GM12891 (cell line): Measurements from ENCODE around the gene BCL11A.
"Not testable (repeated sequence)": the region's sequence is repeated elsewhere in the genome, so short reads cannot be mapped to it uniquely, and the experiment has no call there.

ENCODE experiments used
- DNase-seq: peaks from one replicate; pipeline ENCODE4 v3.0.0; 2011; ENCODE audit warnings: low spot score; ENCODE audit not compliant: insufficient read length
- FAIRE-seq: peaks from 2 replicates; lab custom pipeline; 2011; peaks lifted over from hg19 to GRCh38; lab: Jason Lieb, UNC
- PAX5 ChIP-seq: IDR thresholded peaks from 2 replicates; pipeline ENCODE4 v1.6.1; 2011; ENCODE audit warnings: low read length, moderate library complexity, mild to moderate bottlenecking; ENCODE audit not compliant: insufficient read depth, severe bottlenecking
- POLR2A ChIP-seq: IDR thresholded peaks from 2 replicates; pipeline ENCODE4 v1.6.1; 2011; ENCODE audit warnings: low read depth, low read length, control low read depth
- POLR2AphosphoS5 ChIP-seq: IDR thresholded peaks from 2 replicates; pipeline ENCODE4 v1.6.1; 2011; ENCODE audit warnings: low read depth, low read length, control low read depth
- POU2F2 ChIP-seq: IDR thresholded peaks from 2 replicates; pipeline ENCODE4 v1.6.1; 2011; ENCODE audit warnings: low read depth, mild to moderate bottlenecking, control low read depth, low read length, moderate library complexity
- SPI1 ChIP-seq: IDR thresholded peaks from 2 replicates; pipeline ENCODE4 v1.6.1; 2011; ENCODE audit warnings: low read depth, low read length, control low read depth
- TAF1 ChIP-seq: IDR thresholded peaks from 2 replicates; pipeline ENCODE4 v1.6.1; 2011; ENCODE audit warnings: low read depth, low read length, control low read depth

The BCL11A gene

DNA sequence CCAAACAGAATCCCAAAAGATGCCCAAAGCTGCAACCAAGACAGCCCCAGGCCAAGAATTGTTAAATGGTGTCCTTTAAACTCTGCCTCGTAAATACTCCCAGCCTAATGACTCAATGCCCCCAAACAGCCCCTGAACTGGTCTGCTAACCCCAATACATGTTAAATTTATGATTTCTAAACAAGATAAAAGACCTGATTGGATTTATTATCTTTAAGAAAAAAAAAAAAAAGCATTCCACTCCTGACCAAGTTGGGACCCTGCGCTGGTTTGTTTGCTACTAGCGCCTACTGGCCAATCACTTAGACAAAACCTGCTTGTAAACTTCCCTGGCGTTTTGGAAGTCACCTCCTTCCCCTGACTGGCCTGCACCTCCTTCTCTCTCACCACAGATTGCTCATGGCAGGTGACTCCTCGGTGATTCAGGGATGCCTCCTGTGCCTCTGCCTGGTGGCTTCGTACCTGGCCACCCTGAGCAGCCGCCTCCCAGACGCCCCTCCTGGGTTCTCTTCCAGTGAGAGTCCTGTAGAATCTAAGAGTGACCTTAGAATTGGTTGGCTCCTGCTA, 121.3 kb downstream of the BCL11A start:
- FAIRE-seq (no peak), DNase-seq (no peak)
- TF ChIP-seq PAX5: no peak
- TF ChIP-seq TAF1: no peak
- no peak for TF ChIP-seq POU2F2

DNA sequence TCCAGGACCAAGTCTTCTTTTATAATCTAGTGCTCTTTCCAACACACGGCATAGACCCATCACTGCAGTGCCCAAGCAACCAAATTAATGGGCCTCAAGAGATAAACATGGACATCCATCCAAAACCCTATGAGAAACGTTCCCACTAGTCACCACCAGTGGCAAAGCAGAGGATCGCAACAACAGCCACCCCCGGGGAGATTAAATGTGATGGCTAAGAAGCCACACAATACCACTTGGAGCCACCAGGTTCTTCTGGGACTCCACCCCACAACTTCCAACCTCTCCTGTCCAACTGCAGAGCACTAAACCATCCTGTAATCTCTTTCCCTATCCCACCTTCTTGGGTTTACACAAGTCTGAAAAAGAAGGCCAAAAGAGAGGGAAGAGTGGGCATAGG, 123.8 kb downstream of the BCL11A start:
- no peak for DNase-seq
- no peak for TF ChIP-seq PAX5
- TF ChIP-seq SPI1: no peak
- no peak for TF ChIP-seq POU2F2
- TF ChIP-seq POLR2A: no peak
- TF ChIP-seq TAF1: no peak
- no peak for TF ChIP-seq POLR2AphosphoS5
- no peak for FAIRE-seq

DNA sequence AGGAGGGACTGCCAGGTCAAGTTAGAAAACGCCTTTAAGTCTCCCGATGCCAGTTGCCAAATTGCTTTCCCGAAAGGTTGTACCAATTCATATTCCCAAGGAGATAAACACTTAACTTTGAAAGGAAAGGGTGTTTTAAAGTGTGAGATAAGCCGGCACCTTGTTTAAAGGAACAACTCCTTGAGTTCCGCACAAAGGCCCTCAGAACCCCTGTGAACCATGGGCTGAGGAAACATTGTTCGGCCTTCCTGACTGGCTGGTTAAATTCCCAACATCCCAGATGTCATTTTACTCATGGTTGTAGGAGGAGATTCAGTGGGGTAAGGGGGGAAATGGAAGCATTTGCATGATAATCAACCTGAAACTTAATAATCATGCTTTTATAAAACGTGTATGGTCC, 126.6 kb downstream of the BCL11A start:
- TF ChIP-seq PAX5: no peak
- no peak for TF ChIP-seq SPI1
- FAIRE-seq (no peak), DNase-seq (no peak)

DNA sequence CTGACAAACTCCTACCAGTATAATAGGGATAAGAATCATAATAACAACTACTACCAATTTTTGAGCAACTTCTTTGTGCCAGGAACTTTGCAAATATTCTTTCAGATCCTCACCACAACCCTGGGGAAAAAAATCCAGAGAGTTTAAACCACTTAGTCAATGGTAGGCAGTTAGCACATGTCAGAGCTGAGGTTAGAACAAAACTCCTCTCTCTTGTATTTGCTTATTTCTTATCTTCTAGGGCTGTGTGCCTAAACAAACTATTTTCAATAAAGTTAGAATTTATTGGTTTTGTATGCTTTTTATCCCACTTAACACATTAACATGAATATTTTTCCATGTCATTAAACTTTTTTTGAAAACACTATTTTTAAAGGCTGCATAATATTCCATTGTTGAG, 127.1 kb downstream of the BCL11A start:
- DNase-seq: no peak
- no peak for FAIRE-seq
- TF ChIP-seq PAX5: no peak

DNA sequence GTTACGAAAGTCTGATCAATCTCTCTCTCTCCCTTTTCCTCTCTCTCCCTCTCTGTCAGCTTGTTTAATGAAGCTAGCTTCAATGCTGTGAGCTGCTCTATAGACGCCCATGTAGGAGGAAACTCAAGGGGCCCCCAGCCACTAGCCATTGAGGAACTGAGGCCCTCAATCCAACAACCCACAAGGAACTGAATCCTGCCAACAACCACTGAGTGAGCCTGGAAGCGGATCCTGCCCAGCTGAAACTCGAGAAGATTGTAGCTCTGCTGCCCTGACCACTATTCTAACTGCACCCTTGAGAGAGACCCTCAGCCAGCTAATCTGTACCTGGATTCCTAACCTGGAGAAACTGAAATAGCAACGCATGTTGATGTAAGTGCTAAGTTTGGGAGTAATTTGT, 129.2 kb downstream of the BCL11A start:
- DNase-seq: no peak
- no peak for TF ChIP-seq POLR2A
- no peak for TF ChIP-seq POLR2AphosphoS5
- TF ChIP-seq TAF1: no peak
- TF ChIP-seq POU2F2: no peak
- no peak for TF ChIP-seq PAX5
- no peak for TF ChIP-seq SPI1
- FAIRE-seq: no peak

DNA sequence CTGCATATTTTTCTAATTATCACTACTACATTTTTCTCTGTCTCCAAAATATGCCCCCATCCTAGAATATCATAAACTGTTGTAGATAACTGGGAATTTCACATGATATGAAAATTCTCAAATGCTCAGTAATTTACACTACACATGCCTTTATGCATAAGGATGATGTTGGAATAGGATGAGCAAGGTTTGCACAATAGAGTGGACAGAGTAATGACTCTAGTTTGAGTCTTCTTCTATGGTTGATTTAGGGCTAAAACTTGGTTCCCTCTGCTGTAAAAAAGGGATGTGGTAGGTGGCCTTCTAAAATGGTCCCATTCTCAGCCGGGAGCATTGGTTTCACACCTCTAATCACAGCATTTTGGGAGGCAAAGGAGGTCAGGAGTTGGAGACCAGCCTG, 129.9 kb downstream of the BCL11A start:
- TF ChIP-seq TAF1: no peak
- no peak for TF ChIP-seq POLR2AphosphoS5
- TF ChIP-seq PAX5: no peak
- no peak for TF ChIP-seq POU2F2
- no peak for TF ChIP-seq SPI1
- no peak for TF ChIP-seq POLR2A
- no peak for FAIRE-seq

DNA sequence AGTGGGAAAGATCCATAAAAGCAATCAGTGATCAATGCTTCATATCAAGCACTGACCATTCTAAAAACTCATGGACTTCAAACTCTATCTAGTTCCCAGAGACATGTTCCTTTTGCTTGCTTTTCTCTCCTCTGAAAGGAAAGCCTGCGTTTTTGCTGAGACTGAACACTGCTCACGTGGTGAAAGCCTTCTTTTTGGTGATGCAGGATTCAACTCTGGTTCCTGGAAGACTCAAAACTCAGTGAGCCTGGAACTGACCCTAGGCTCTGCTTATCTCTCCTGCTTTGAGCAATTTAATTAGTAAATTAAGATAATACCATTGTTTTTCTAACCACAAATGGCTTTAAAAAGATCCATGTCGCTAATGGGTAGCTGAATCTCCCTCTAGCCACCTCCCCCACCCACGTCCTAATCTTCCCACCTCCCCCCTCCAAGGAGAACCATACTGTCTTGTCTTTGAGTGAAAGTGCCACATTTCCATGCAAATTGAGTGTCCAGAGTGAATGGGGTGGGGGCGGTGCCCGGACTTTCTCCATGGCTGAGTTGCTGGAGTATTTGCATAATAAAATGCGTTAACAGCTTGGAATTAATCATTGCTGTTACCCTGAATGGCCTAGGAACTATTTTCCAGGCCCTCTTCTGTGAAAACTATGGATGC, 130.5 kb downstream of the BCL11A start:
- TF ChIP-seq POLR2AphosphoS5 (no peak), TAF1 (no peak), POLR2A (no peak), POU2F2 (no peak), SPI1 (no peak), PAX5 (no peak)
- DNase-seq (no peak), FAIRE-seq (no peak)

More for the DNA sequence above, 129.9 kb downstream of the BCL11A start:
- no peak for DNase-seq

DNA sequence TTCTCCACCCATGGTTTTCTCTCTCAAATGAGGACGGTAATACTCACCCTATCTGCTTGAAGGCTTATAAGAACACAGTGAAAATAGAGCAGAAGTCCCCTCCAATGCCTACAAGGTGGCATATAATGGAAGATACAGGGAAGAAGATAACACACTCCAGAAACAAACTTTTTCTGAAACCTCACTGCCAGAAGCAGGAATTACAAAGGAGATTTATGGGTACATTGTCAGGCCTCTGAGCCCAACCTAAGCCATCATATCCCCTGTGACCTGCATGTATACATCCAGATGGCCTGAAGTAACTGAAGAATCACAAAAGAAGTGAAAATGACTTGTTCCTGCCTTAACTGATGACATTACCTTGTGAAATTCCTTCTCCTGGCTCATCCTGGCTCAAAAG, 136.2 kb downstream of the BCL11A start:
- not testable (repeated sequence) for FAIRE-seq, DNase-seq

DNA sequence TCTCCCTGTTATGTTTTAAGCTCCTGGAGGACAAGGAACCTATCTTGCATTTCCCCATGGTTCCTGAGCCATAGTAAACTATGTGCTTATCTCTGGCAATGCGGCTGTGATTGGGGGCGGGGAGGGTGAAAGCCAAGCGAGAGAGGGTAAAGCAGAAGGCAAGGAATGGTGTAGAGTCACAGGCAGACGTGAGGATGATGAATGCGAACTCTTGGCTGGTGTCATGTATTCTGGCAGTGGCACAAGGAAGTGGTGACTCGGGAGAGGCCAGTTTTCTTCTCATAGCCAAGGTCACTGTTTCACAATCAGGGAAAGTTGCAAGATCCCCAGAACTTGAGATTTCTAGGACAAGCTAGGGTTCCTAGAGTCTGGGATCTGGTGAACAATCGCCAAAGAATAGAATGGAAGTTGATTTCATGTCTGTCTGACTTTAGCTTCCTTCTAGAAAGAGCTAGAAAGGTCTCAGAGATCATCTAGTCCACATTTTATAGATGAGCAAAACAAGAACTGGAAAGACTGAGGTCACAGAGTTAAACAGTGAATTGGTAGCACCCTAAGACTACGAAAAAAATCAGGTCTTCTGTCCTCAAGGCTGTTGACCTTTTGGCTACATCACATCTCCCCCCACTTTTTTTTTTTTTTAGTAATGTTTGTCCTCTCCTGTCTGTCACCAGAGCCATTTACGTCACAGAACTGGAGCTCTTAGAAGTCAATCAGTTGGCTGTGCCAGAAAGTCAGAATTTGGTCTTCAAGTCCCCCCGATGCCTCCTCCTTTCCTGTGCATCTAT, 137.0 kb downstream of the BCL11A start:
- FAIRE-seq (no peak), DNase-seq (no peak)
- TF ChIP-seq POLR2A (no peak), PAX5 (no peak), POU2F2 (no peak), TAF1 (no peak), SPI1 (no peak), POLR2AphosphoS5 (no peak)

DNA sequence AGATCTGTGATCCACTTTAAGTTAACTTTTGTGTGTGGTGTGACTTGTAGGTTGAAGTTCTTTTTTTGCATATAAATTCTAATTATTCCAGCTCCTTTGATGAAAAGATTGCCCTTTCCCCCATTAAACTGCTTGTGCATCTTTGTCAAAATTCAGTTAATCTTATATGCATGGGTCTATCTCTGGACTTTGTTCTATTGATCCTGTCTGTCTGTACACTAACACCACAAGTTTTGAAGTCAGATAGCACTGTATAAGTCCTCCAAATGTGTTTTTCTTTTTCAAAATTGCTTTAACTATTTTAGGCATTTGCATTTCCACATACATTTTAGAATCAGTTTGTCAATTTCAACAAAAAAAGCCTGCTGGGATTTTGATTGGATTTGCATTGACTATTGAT, 137.6 kb downstream of the BCL11A start:
- FAIRE-seq: no peak
- TF ChIP-seq SPI1 (no peak), POU2F2 (no peak), POLR2A (no peak), PAX5 (no peak), TAF1 (no peak), POLR2AphosphoS5 (no peak)
- no peak for DNase-seq
